K562 (cell line): ENCODE results near the gene CREB3L2. TPM values are rescaled to one million over a fixed set of nuclear protein-coding genes. Genes with fewer than 3 reads are reported as not detected.

ENCODE experiments used
- CHD7 ChIP-seq: fragments of 200-600 bp; sonication (generic); IDR thresholded peaks from one replicate; pipeline ENCODE4 v1.6.1; 2012; ENCODE audit warnings: mild to moderate bottlenecking, low read depth, low read length, inconsistent platforms
- CREB3L1 ChIP-seq: fragments of 450-650 bp; IDR thresholded peaks from 2 replicates; pipeline ENCODE4 v1.6.1; 2014; ENCODE audit warnings: low read depth, mild to moderate bottlenecking, moderate library complexity, borderline replicate concordance
- GATAD2A ChIP-seq: fragments of 450-650 bp; IDR thresholded peaks from 2 replicates; pipeline ENCODE4 v1.6.1; 2017
- NFE2 ChIP-seq: IDR thresholded peaks from 2 replicates; pipeline ENCODE4 v1.6.1; 2014; ENCODE audit warnings: antibody characterized with exemption, low read depth
- TAL1 ChIP-seq: fragments of 450-650 bp; IDR thresholded peaks from 2 replicates; pipeline ENCODE4 v1.6.1; 2016; ENCODE audit warnings: mild to moderate bottlenecking
- ZNF398 ChIP-seq: fragments of 250-450 bp; sonication (Bioruptor Pico); IDR thresholded peaks from 2 replicates; pipeline ENCODE4 v1.8.0; 2021; ENCODE audit warnings: moderate library complexity, mild to moderate bottlenecking, inconsistent platforms
- polyA plus RNA-seq, 8 experiments: library from polyadenylated mRNA; depleted of rRNA in 4 of 8; stranded (reverse) in 5 of 8; unstranded in 3 of 8; fragments of >200 nt; fragmentation: Nextera tagmentation in 2 of 8; fragmentation: Illumina TruSeq in 1 of 8; extraction: Ambion mirVana in 2 of 8; extraction: Trizol in 1 of 8; gene quantifications; 2 replicates each; pipeline versions ENCODE4 v1.2.1 to v1.2.3, GENCODE V29; 2011 to 2014; ENCODE audit warnings: inconsistent platforms in 1 of 8, missing spikeins in 1 of 8
- total RNA-seq, 7 experiments: library from RNA; depleted of rRNA in 6 of 7; stranded (reverse); fragments of >200 nt in 6 of 7; fragmentation: Illumina TruSeq in 2 of 7; extraction: Trizol in 2 of 7; gene quantifications; 2 replicates each; pipeline versions ENCODE4 v1.2.1 to v1.2.3, GENCODE V29; 2011 to 2021; ENCODE audit warnings: low replicate concordance in 1 of 7

CREB3L2 gene
- total and polyA plus RNA-seq, 9 of the 15 experiments (the other 6 are each of a cell fraction or from before 2014, with no cell fraction given): 7.1 to 45.6 (median 15.8) TPM

GRCh38 chr7:137931823-137932222 is 70.1 kb downstream of the CREB3L2 start (continued):
- TF ChIP-seq CHD7 (no peak), NFE2 (no peak), CREB3L1 (no peak), TAL1 (peak; percentile 46; the same call in 1 of the 2 replicates), ZNF398 (0 out of 2 replicates have a peak, but pooled peaks have one; percentile 10), GATAD2A (no peak)
